Stimulated activated naive CD4-positive, alpha-beta T cell (primary cell): ENCODE measurements around the gene MAP2K1.
"Not testable (repeated sequence)": the region's sequence is repeated elsewhere in the genome, so short reads cannot be mapped to it uniquely, and the experiment has no call there.

ENCODE experiments used
- DNase-seq, 6 experiments: peaks; one replicate each; lab custom pipeline; 2025; lab: John Stamatoyannopoulos, UW

Gene MAP2K1

GRCh38 chr15:66476535-66476934, 89.8 kb downstream of the MAP2K1 start:
- no peak for DNase-seq

- DNase-seq, result no peak
Observed at GRCh38 chr15:66477011-66477410, 90.3 kb downstream of the MAP2K1 start.

DNA sequence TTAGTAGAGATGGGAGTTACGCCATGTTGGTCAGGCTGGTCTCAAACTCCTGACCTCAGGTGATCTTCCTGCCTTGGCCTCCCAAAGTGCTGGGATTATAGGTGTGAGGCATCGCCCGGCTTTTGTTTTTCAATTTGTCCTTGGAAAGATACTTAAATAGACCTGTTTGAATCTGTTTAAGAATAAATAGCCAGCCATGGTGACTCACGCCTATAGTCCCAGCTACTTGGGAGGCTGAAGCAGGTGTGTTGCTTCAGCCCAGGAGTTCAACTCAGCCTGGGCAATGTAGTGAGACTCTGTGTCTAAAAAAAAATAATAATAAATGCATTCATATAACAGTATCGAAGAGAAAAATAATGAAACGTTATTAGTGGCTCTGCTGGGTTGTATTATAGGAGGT, 93.6 kb downstream of the MAP2K1 start:
- DNase-seq, result no peak

DNA sequence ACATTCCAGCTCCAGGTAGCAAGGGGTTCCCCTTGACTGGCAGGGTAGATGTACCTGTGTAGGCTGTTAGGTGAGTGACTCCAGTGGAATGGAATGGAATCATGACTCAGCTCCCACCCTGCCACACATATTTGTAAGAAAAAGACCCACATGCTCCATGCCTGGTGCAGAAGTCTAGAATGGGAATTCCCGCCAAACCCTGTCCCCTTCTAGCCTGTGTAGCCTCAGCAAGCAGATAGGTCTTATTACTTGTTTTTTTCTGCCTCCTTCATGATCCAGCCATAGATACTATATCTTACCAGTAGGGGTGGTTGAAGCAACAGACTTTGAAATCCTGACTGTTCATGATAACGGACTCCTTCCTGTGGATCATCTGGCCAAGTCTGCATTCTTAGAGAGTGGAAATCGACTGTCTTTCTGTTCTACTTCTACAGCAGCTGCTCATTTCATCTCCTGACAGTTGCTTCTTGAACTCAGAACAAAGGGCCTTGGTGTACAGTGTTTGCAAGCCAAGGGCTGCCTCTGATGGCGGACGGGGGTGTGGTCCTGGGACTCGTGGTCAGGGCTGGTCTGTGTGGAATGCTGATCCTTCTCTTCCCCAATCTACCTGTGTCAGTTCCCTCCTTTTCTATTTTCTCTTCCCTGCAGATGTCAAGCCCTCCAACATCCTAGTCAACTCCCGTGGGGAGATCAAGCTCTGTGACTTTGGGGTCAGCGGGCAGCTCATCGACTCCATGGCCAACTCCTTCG, 94.6 kb downstream of the MAP2K1 start:
- DNase-seq, result no peak

DNA sequence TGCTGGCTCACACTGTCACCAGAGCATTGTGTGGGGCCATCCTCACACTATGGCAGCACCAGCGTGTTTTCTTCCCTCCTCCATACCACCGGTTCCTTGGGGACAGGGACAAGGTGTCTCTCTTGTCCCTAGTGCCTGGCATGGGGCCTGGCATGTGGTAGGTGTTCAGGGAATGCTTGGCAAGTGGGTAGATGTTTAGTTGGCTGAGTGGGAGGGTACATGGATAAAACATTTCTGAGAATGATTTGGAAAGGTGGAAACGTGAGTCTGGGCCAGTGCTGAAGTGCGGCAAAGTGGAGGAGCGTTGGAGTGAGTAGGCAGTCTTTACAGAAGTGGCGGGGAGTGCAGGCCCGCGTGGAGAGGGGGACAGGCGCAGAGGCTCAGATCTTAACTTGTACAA, 95.8 kb downstream of the MAP2K1 start:
- no peak for DNase-seq

DNA sequence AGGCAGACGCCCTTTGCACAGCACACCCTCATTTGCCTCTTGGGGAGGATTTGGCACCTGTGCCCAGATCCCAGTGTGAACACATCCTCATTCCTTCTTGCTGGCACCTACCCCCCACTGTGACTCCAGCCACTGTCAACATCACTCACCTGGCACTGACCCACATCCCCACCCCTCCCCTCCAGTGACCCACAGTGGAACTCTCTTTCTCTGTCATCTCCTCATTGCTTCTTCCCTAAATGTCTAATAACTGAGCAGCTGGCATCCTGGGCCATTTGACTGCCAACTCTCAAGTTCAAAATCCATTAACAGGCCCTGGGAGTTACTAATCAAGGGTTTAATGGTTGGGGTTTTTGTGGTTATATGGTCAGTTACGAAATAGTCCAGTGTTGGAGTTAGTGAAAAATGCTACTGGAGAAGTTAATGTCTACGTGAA, 96.4 kb downstream of the MAP2K1 start:
- DNase-seq, result no peak

GRCh38 chr15:66484539-66485112, 97.9 kb downstream of the MAP2K1 start:
- no peak for DNase-seq

DNA sequence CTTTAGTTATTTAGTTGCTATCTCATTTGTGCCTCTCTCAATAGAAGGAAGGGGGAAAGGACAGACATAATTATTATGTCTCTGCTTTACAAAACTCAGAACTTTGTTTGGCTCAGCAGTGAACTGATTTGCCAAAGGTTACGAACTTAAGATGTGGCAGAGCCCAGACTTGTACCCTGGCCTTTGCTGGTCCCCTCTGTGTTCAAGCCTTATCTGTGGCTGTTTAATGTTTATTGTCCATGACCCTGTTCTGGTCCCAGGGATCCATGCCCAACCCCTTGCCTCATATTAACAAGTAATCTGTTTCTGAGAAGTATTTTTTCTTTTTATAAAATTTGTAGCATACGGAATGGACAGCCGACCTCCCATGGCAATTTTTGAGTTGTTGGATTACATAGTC, 100.2 kb downstream of the MAP2K1 start:
- DNase-seq, result no peak

DNA sequence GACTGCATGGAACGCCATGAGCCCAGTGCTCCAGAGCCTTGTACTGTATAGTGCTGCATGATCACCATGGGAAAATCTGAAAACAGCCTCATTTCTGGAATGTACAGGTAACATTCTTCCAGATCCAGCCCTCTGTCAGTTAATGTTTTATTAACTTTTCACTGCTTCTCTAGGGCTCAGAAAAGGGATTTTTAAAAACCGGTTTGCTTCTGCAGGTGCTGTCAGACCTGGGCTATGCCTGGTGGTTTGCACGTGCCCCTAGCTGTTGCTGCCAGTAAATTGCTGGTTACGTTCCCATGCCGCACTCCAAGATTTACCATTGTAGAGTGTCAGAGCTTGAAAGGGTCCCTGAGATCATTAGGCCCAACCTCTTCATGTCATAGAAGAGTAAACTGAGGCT, 101.8 kb downstream of the MAP2K1 start:
- no peak for DNase-seq

DNA sequence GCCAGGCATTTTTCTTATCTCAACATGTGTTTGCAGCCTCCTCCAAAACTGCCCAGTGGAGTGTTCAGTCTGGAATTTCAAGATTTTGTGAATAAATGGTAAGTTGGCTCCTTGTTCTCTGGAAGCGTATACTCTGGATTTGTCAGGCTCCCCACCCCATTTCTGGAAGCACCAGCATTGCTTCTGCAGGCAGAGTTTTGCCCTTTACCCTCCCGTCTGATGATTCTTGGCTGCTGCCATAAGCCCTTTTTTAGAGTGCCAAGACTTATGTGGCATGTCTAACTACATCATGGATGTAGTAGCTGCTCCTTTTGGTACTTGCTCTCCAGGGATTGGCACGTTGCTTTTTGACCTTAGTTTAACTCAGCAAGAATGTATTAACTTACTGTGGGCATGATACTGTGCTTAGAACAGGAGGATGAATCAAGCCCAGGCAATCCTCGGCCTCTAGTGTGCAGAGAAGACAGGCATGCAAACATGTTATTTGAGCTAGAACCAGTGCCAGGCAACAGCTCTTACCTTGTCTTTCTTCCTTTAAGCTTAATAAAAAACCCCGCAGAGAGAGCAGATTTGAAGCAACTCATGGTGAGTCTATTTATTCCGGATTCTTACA, 102.6 kb downstream of the MAP2K1 start:
- no peak for DNase-seq

DNA sequence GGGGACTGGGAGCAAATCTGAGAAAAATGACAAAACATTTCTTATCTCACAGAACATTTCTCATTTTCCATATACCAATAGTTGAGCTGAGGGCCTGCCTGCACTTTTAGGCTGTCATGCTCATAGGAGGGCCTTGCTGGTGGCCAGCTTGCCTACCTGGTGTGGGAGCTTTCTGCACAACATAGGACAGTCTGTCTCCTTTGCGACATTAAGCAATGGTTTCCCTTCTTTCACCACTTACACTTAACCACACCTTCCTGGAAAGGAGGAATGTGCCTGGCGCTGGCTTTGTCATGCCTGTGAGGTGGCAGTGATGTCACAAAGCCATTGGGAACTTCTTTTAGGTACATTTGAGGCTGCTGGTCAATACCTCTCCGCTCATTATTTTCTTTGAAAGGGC, 105.1 kb downstream of the MAP2K1 start:
- DNase-seq, result no peak

- DNase-seq, result no peak
Observed at GRCh38 chr15:66494262-66494661, 107.5 kb downstream of the MAP2K1 start.

- peak in 2 of 6 experiments; percentile 32 to 41 for DNase-seq
Observed at GRCh38 chr15:66496951-66497501, 110.3 kb downstream of the MAP2K1 start.

DNA sequence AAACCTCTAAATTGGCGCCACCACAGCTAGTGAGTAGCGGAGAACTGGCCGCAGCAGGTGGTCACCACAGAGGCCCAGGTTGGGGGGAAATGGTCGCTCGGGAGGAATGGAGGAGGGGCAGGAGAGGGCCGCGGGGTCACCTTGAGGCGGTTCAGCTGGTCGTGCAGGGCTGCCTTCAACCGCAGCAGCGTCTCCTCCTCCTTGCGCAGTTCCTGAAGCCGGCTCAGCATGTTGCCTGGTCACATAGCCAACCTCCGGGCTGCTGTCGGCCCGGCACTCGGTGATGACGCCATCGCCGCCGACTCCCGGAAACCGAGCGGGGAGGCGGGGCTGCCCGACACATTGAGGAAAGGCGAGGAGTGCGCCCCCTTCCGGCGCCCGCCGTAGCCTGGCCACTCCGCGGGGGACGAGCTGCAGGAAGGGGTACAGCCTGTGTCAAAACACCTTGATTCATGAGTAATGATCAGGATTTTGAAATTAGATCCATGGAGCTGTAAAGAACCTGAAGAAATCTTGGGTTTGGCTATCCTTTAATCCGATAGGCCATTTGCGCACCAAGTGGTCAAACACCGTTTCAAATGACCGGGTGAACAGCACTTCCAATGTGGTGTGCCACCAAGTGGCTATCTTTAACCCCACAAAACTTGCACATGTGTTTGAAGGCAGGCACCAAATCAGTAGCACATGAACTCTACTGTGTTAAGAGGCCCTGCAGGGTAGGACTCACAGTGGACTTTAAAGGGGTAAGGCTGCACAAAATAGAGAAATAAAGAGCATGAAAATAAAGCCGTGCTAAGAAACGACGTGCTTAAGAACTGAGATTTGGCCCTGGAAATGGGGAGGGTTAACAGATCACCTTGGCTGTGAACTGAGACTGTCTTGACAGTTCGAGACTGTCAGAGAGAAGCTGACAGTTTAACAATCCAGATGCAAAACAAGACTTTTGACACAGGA, 111.1 kb downstream of the MAP2K1 start, which contains the start of gene SNAPC5:
SNAPC5 (minus strand) TSS at position 261 of the 954 bp plus-strand sequence; CDS start at position 230, 31 bp downstream.
- DNase-seq, result peak; percentile 93 to 96 (median 94)

DNA sequence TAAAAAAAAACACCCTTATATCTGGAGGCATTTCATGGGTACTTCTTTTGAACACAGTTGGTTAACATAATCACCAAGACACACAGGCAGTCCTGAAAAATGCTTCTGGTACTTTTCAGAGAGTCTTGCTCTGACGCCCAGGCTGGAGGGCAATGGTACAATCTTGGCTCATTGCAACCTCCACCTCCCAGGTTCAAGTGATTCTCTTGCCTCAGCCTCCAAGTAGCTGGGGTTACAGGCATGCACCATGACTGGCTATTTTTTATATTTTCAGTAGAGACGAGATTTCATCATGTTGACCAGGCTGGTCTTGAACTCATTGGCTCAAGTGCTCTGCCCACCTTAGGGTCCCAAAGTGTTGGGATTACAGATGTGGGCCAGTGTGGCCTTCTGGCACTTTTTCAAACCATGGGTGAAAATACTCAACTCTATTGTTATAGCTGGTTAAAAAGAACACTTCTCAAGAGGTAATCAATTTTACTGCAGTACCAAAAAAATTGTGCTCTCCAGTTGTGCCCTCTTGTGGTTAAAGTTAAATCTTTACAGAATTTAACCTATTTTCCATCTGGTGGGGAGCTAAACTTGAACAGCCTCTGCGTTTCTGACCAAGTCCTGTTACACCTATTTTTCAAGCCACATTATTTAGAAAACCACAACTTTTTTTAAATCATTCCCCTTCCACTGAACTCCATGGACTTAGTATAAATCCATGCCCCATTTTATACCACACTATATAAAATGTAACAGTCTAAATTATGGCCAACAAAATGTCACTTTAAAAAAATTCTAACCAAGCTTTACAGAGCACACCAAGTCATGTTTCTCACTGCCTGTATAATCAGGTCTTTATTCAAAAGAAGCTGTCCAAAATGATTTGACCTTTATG, 112.0 kb downstream of the MAP2K1 start:
- DNase-seq, result peak in 3 of 6 experiments; percentile 40 to 61 (median 57)

DNA sequence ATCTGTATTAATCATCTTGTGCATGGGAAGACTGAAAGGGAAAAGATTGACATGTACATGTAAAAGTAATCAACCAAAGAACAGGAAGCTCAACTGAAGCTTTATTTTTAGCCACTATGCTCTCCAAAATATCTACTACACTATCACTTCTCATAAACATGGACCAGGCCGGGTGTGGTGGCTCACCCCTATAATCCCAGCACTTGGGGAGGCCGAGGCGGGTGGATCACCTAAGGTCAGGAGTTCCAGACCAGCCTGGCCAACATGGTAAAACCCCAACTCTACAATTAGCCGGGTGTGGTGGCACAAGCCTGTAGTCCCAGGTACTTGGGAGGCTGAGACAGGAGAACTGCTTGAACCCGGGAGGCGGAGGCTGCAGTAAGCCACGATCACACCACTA, 113.6 kb downstream of the MAP2K1 start:
- not testable (repeated sequence) for DNase-seq

DNA sequence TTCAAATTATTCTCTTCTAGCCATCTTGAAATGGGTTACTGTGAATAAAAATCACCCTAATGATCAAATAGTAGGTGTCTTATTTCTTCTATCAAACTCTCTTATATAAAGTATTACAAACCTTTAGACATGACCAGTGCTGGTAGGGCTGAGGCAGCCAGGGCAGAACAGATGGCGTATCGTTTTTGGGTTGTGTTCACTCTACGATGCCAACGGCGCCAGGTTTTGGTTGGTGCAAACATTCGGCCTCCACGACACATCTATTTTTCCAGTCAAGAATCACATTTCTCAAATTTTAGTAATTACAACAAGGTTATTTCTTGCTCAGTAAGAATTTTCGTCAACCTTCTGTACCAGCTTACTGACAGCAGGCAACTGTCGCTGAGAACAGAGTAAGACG, 115.8 kb downstream of the MAP2K1 start:
- DNase-seq, result no peak

- DNase-seq, result not testable (repeated sequence)
Observed at GRCh38 chr15:66503041-66503648, 116.4 kb downstream of the MAP2K1 start.

GRCh38 chr15:66503780-66504562, 117.3 kb downstream of the MAP2K1 start:
- DNase-seq, result no peak
